GM18951 (cell line): ENCODE data around the gene GUCY1A1.

Experiments used
- POLR2A ChIP-seq: IDR thresholded peaks from 4 replicates; pipeline ENCODE4 v1.6.1; 2011; ENCODE audit warnings: mild to moderate bottlenecking; ENCODE audit not compliant: insufficient read length, insufficient read depth; ENCODE audit errors: extremely low read depth
- in situ Hi-C: fragments of 300-500 bp; cut with MboI; formaldehyde crosslinking; loops from one replicate; pipeline ENCODE4 v1.12.0; 2022; ENCODE audit warnings: low sequenced_read_pairs, mixed read lengths, inconsistent platforms; ENCODE audit not compliant: unreplicated experiment

Gene GUCY1A1

DNA sequence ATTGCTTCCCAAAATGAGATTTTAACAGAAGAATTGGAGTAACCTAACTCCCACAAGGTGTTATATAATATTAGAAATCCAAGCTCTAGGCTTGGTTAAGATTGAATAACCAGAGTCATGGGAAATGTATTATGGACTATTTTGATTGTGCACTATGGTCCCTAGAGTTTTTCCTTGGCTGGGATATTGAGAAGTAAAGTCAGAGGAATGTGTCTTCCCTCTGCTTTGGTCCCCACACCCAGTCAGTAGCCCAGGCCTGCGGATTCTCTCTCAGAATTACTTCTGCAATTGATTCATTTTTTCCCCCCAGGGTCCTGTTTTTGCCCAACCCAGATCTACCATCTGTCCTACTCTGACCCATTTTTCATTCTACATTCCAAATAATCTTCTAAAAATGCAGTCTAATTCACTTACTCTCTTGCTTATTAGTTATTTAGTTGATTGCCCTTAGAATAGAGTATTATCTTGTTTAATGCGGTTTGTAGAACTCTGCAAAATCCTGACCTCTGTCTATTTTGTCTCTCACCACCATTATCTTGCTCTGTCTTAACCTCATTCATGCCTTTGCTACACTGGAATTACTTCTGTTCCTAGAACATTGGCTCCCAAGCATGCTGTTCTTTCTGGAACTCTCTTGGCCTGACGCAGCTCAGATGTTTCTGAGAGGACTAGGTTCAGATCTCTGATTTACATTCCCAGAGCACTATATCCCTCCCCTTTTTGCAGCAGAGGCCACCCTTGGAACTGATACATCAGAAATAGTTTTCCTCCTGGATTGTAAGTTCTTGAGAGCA, 23.6 kb downstream of the GUCY1A1 start:
- in situ Hi-C loops = no loop called here
- TF ChIP-seq POLR2A = no peak

DNA sequence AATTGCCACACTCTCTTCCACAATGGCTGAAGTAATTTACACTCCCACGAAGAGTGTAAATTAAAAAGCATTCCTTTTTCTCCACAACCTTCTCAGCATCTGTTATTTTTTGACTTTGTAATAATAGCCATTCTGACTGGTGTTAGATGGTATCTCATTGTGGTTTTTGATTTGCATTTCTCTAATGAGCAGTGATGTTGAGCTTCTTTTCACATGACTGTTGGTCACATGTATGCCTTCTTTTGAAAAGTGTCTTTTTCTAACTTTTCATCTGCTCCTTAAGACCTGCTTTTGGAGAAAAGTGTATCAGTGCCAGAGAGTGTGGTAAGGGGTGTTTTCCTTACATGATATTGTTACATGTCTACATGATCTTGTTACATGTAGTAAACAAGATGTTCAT, 25.7 kb downstream of the GUCY1A1 start:
- TF ChIP-seq POLR2A = no peak
- in situ Hi-C loops = no loop called here

GRCh38 chr4:155693015-155693663, 26.5 kb downstream of the GUCY1A1 start:
- TF ChIP-seq POLR2A = no peak
- in situ Hi-C loops = no loop called here

GRCh38 chr4:155694100-155694785, 27.6 kb downstream of the GUCY1A1 start:
- in situ Hi-C loops = no loop called here
- no peak for TF ChIP-seq POLR2A

GRCh38 chr4:155696226-155696625, 29.6 kb downstream of the GUCY1A1 start:
- in situ Hi-C loops = no loop called here
- TF ChIP-seq POLR2A = no peak

- TF ChIP-seq POLR2A = no peak
- in situ Hi-C loops = no loop called here
Observed at GRCh38 chr4:155696726-155697125, 30.1 kb downstream of the GUCY1A1 start.

- TF ChIP-seq POLR2A = no peak
- in situ Hi-C loops = no loop called here
Observed at GRCh38 chr4:155701827-155702226, 35.2 kb downstream of the GUCY1A1 start.

- in situ Hi-C loops = no loop called here
- no peak for TF ChIP-seq POLR2A
Observed at GRCh38 chr4:155703486-155704247, 37.0 kb downstream of the GUCY1A1 start.

DNA sequence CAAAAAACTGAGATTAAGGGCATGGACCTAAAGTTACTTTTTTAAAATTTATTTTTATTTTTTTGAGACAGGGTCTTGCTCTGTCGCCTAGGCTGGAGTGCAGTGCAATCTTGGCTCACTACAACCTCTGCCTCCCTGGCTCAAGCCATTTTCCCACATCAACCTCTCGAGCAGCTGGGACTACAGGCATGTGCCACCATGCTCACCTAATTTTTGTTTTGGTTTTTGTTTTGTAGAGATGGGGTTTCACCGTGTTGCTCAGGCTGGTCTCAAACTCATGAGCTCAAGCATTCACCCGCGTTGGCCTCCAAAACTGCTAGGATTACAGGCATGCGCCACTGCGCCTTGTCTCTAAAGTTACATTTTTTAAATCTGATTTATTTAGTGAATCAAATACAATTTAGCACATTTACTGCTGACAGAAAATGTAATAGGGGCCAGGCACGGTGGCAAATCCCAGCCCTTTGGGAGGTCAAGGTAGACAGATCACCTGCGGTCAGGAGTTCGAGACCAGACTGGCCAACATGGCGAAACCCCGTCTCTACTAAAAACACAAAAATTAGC, 38.3 kb downstream of the GUCY1A1 start:
- no peak for TF ChIP-seq POLR2A
- in situ Hi-C loops = no loop called here

- in situ Hi-C loops = no loop called here
- no peak for TF ChIP-seq POLR2A
Observed at GRCh38 chr4:155705664-155706063, 39.0 kb downstream of the GUCY1A1 start.

GRCh38 chr4:155706147-155706546, 39.5 kb downstream of the GUCY1A1 start:
- in situ Hi-C loops = no loop called here
- no peak for TF ChIP-seq POLR2A

- in situ Hi-C loops = no loop called here
- no peak for TF ChIP-seq POLR2A
Observed at GRCh38 chr4:155707251-155707650, 40.6 kb downstream of the GUCY1A1 start.

DNA sequence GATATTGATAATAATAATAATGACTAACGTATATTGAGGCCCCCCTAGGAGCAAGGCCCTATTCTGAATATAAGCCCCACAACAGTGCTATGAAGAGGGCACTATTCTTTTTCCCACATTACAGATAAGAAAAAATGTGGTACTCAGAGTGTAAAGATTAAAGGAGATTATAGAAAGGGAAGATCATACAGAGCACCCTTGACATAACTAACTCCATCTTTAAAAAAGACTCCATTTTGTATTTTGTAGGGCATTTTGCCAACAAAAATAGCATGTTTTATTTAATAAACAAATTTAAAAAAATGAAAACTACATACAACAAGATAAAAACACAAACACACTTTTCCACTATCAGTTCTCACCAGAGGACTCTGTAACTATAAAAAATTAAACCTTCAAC, 42.1 kb downstream of the GUCY1A1 start:
- no peak for TF ChIP-seq POLR2A
- in situ Hi-C loops = no loop called here
